ENCODE measurements around the gene RGS2.

The RGS2 gene

DNA sequence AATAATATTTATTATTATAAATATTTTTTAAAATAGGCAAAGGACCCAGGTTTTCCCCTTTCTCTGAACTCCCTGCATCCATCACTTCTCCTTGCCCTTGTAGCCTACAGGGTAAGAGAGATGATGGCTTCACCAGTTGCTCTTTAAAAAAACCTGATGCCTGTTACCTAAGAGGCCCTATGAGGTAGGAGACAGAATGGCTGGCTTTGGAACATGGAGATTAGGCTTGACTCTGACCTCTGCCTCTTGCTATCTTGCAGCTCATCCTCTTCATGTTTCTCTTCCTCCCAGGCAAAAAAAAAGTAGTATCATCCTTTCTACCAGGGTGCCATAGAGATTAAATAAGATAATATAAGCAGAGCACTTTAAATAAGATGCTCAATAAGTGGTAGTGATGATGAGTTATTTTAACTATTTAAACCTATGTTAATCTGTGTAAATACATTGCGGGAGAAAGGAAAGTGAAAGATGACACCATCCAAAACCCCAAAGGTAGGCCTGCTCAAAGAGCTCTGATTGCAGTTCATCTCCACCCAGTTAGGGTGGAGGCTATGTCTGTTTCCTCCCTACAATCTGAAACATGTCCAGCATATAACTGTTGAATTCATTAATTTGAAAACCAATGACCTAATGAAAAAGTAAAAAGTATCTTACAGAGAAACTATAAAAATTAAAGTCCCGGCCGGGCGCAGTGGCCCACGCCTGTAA is 51.8 kb downstream of the RGS2 start:
- no peak for TF ChIP-seq ZFX (IDR thresholded peaks at IDR 0.05; ENCODE audit: borderline replicate concordance)
- TF ChIP-seq, protein P1, sequence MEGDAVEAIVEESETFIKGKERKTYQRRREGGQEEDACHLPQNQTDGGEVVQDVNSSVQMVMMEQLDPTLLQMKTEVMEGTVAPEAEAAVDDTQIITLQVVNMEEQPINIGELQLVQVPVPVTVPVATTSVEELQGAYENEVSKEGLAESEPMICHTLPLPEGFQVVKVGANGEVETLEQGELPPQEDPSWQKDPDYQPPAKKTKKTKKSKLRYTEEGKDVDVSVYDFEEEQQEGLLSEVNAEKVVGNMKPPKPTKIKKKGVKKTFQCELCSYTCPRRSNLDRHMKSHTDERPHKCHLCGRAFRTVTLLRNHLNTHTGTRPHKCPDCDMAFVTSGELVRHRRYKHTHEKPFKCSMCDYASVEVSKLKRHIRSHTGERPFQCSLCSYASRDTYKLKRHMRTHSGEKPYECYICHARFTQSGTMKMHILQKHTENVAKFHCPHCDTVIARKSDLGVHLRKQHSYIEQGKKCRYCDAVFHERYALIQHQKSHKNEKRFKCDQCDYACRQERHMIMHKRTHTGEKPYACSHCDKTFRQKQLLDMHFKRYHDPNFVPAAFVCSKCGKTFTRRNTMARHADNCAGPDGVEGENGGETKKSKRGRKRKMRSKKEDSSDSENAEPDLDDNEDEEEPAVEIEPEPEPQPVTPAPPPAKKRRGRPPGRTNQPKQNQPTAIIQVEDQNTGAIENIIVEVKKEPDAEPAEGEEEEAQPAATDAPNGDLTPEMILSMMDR (IDR thresholded peaks at IDR 0.05) = no peak
- peak overlapping the region; percentile 93 for H3K27ac ChIP-seq

DNA sequence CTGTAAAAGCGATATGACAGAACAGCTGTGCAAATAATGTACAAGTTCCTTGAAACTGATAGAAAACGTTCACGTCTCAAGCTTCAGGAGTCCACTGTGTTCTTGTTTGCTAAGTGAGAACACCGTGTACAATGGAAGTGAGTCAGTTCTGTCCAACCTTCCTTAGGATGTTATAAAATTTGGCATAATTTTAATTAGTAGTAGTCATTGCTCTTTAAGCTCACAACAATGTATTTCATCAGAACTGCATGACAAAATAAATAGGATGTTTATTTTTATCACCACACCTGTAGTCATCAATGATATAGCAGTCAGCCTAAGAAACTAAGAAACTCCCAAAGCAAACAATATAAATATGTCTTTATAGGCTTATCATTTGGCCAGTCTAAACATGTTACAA is 53.0 kb downstream of the RGS2 start:
- H3K27ac ChIP-seq = peak overlapping the region; percentile 93
- TF ChIP-seq ZFX (IDR thresholded peaks at IDR 0.05; ENCODE audit: borderline replicate concordance) = no peak
- TF ChIP-seq, protein P1 (IDR thresholded peaks at IDR 0.05) = no peak

All from 22Rv1 (cell line).